ENCODE results near the gene PIK3C2A.

PIK3C2A gene

DNA sequence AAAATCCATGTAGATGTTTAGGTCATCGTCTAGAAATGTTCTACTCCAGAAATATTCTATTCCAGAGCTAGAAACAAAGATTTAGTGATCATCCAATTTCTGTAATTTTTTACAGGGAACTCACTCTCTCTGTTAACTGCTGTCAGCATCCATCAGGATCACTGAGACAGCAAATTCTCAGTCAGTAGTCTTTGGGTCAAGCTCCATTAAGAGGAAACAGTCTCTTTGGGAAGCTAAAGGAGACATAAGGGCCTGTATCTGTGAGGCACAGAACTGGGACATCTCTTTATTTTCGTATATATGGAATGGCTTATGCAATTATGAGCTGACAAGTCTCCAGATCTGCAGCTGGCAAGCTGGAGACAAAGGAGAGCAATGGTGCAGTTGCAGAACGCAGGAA lies 48.3 kb downstream of the PIK3C2A start:
- Mint-ChIP-seq H3K4me1 (peaks cover 28 to 60% of the 10 kb centered on the region in 2 donors), H3K36me3 (peaks cover 18 to 25% of the 10 kb centered on the region in 2 donors), H3K9me3 (peaks cover 0 to 1% of the 10 kb centered on the region in 2 donors), H3K4me3 (no peak overlapping the region), H3K27ac (no peak overlapping the region), H3K27me3 (no peaks in the 10 kb centered on the region)
- DNase-seq, result no peak
- ATAC-seq (replicated peaks), result no peak
